CD14-positive monocyte (primary cell): ENCODE measurements around the gene EML4. TPM values are rescaled to one million over a fixed set of nuclear protein-coding genes. Genes with fewer than 3 reads are reported as not detected.

Experiments used
- DNase-seq, 3 donors: peaks; one replicate each; pipeline ENCODE4 v3.0.0-alpha.2; 2011 to 2022
- H2AFZ ChIP-seq: 2 replicates; pipeline ENCODE4 v1.6.0; 2012; ENCODE audit warnings: mild to moderate bottlenecking, low read depth, low read length, inconsistent platforms; ENCODE audit not compliant: insufficient read depth, poor library complexity, severe bottlenecking
- H3K27ac ChIP-seq, 2 donors: 1 replicate in 1 of 2; 2 replicates in 1 of 2; pipeline ENCODE4 v1.5.1; 2012 to 2013; ENCODE audit warnings: low read length in 2 of 2, control low read depth in 1 of 2, inconsistent platforms in 1 of 2, low read depth in 1 of 2, mild to moderate bottlenecking in 1 of 2
- H3K27me3 ChIP-seq, 2 donors: one replicate each; pipeline versions ENCODE4 v1.6.0 to v1.6.1; 2011 to 2013; ENCODE audit warnings: low read length in 2 of 2; ENCODE audit not compliant: control insufficient read depth in 2 of 2, insufficient read depth in 2 of 2
- H3K36me3 ChIP-seq, 2 donors: replicated peaks in 1 of 2; 1 replicate in 1 of 2; 2 replicates in 1 of 2; pipeline versions ENCODE4 v1.5.1 to v1.6.1; 2012 to 2013; ENCODE audit warnings: low read length in 2 of 2, control low read depth in 1 of 2, inconsistent platforms in 1 of 2, mild to moderate bottlenecking in 1 of 2; ENCODE audit not compliant: insufficient read depth in 2 of 2, control insufficient read depth in 1 of 2
- H3K4me1 ChIP-seq, 2 donors: 1 replicate in 1 of 2; 2 replicates in 1 of 2; pipeline versions ENCODE4 v1.5.1 to v1.6.1; 2012 to 2013; ENCODE audit warnings: low read length in 2 of 2, control low read depth in 1 of 2, inconsistent platforms in 1 of 2, mild to moderate bottlenecking in 1 of 2, moderate library complexity in 1 of 2; ENCODE audit not compliant: insufficient read depth in 2 of 2, control insufficient read depth in 1 of 2
- H3K4me2 ChIP-seq: replicated peaks from 2 replicates; pipeline ENCODE3; 2012; ENCODE audit warnings: low read length, moderate library complexity, mild to moderate bottlenecking; ENCODE audit not compliant: poor library complexity, severe bottlenecking; ENCODE audit errors: extremely low read depth
- H3K4me3 ChIP-seq, 3 experiments: fragments of 200-600 bp in 1 of 3; sonication (generic) in 1 of 3; replicated peaks in 1 of 3; 1 replicate in 2 of 3; 2 replicates in 1 of 3; pipeline ENCODE4 v1.5.1; 2011 to 2013; ENCODE audit warnings: low read length in 3 of 3, mild to moderate bottlenecking in 3 of 3, control low read depth in 2 of 3, low read depth in 2 of 3, inconsistent platforms in 1 of 3, moderate library complexity in 1 of 3
- H3K79me2 ChIP-seq: 2 replicates; pipeline ENCODE4 v1.6.0; 2012; ENCODE audit warnings: mild to moderate bottlenecking, control low read depth, inconsistent platforms, low read length, moderate library complexity; ENCODE audit not compliant: insufficient read depth
- H3K9ac ChIP-seq: 2 replicates; pipeline ENCODE4 v1.6.0; 2017; ENCODE audit warnings: low read length, mild to moderate bottlenecking; ENCODE audit not compliant: insufficient read depth, poor library complexity, severe bottlenecking
- H3K9me3 ChIP-seq, 2 donors: replicated peaks in 1 of 2; 1 replicate in 1 of 2; 2 replicates in 1 of 2; pipeline versions ENCODE4 v1.5.1 to v1.6.1; 2012 to 2013; ENCODE audit warnings: low read length in 2 of 2, control low read depth in 1 of 2; ENCODE audit not compliant: control insufficient read depth in 1 of 2, insufficient read depth in 1 of 2
- H4K20me1 ChIP-seq: 2 replicates; pipeline ENCODE4 v1.6.0; 2012; ENCODE audit warnings: mild to moderate bottlenecking, low read length, control low read depth, moderate library complexity; ENCODE audit not compliant: insufficient read depth
- H3K27ac Mint-ChIP-seq, 7 donors: one replicate each; pipeline ENCODE4 v1.8.0; 2020; ENCODE audit warnings: mild to moderate bottlenecking in 7 of 7, mixed read lengths in 7 of 7, moderate library complexity in 6 of 7, inconsistent platforms in 2 of 7
- H3K27me3 Mint-ChIP-seq, 3 donors: one replicate each; pipeline ENCODE4 v1.8.0; 2021 to 2022; ENCODE audit warnings: low read depth in 3 of 3, mild to moderate bottlenecking in 3 of 3, mixed read lengths in 3 of 3, moderate library complexity in 3 of 3, inconsistent platforms in 1 of 3
- H3K36me3 Mint-ChIP-seq, 2 donors: one replicate each; pipeline ENCODE4 v1.8.0; 2020; ENCODE audit warnings: mixed read lengths in 2 of 2, inconsistent platforms in 1 of 2, mild to moderate bottlenecking in 1 of 2
- H3K4me1 Mint-ChIP-seq: one replicate; pipeline ENCODE4 v1.8.0; 2020; ENCODE audit warnings: mild to moderate bottlenecking, mixed read lengths
- H3K4me3 Mint-ChIP-seq, 2 donors: one replicate each; pipeline ENCODE4 v1.8.0; 2020; ENCODE audit warnings: mild to moderate bottlenecking in 2 of 2, mixed read lengths in 2 of 2, moderate library complexity in 1 of 2
- H3K9me3 Mint-ChIP-seq, 7 donors: one replicate each; pipeline ENCODE4 v1.8.0; 2020 to 2022; ENCODE audit warnings: mixed read lengths in 7 of 7, mild to moderate bottlenecking in 6 of 7, moderate library complexity in 6 of 7, inconsistent platforms in 2 of 7
- CTCF ChIP-seq: fragments of 200-600 bp; IDR thresholded peaks from one replicate; pipeline ENCODE4 v1.8.0; 2022; ENCODE audit warnings: antibody characterized with exemption, mild to moderate bottlenecking
- WGBS: methylation state at CpG from one replicate; pipeline ENCODE4 v1.1.5; 2013; ENCODE audit warnings: missing lambda C conversion rate; ENCODE audit not compliant: insufficient coverage; 5-methylcytosine and 5-hydroxymethylcytosine counted together
- intact Hi-C, 2 donors: fragments of 100-400 bp; cut with micrococcal nuclease; formaldehyde crosslinking; loops; one replicate each; pipeline versions ENCODE4 v1.15.0 to v1.15.1; 2023
- polyA plus RNA-seq, 3 donors: library from polyadenylated mRNA; depleted of rRNA in 1 of 3; unstranded in 2 of 3; stranded (reverse) in 1 of 3; fragments of 300-500 nt in 2 of 3; fragments of >200 nt in 1 of 3; fragmentation: Illumina TruSeq in 2 of 3; gene quantifications; 1 replicate in 2 of 3; 2 replicates in 1 of 3; pipeline ENCODE4 v1.2.3, GENCODE V29; 2012 to 2021

EML4 gene
- polyA plus RNA-seq, 3 donors = 11.5 to 24.3 (median 15.0) TPM

- H3K36me3 Mint-ChIP-seq = peaks cover 19 to 36% of the 10 kb centered on the region in 2 donors
- no peak overlapping the region for H3K4me3 Mint-ChIP-seq
- DNase-seq = no peak
- Histone ChIP-seq H3K4me1 (no peaks in the 10 kb centered on the region), H3K4me2 (no peak overlapping the region), H4K20me1 (peaks cover 74% of the 10 kb centered on the region), H3K9ac (no peak overlapping the region), H3K27ac (no peak overlapping the region), H3K79me2 (peaks cover 59% of the 10 kb centered on the region), H2AFZ (no peak overlapping the region), H3K9me3 (no peaks in the 10 kb centered on the region), H3K4me3 (no peak overlapping the region), H3K36me3 (peaks cover 0 to 3% of the 10 kb centered on the region in 2 donors), H3K27me3 (no peaks in the 10 kb centered on the region)
- no peak for TF ChIP-seq CTCF
- H3K27me3 Mint-ChIP-seq = peaks cover 0 to 2% (median 0%) of the 10 kb centered on the region in 3 donors
- H3K4me1 Mint-ChIP-seq = peaks cover 17% of the 10 kb centered on the region
- peaks cover 0 to 5% (median 0%) of the 10 kb centered on the region in 7 donors for H3K9me3 Mint-ChIP-seq
- H3K27ac Mint-ChIP-seq = peak overlapping the region in 1 of 7 donors; percentile 21
- no CpG with 5 or more reads among the region's 4 CpGs for WGBS
- intact Hi-C loops = no loop called here
These were observed 54.1 kb downstream of the EML4 start for GRCh38 chr2:42223067-42223854.

- Histone ChIP-seq H3K4me2 (no peak overlapping the region), H3K4me3 (no peak overlapping the region), H3K4me1 (no peaks in the 10 kb centered on the region), H3K79me2 (peaks cover 55% of the 10 kb centered on the region), H3K36me3 (peaks cover 0 to 3% of the 10 kb centered on the region in 2 donors), H4K20me1 (peaks cover 79% of the 10 kb centered on the region), H3K9ac (no peak overlapping the region), H3K27ac (no peak overlapping the region), H3K27me3 (no peaks in the 10 kb centered on the region), H2AFZ (no peak overlapping the region), H3K9me3 (no peaks in the 10 kb centered on the region)
- no CpG with 5 or more reads among the region's 2 CpGs for WGBS
- no peak overlapping the region for H3K27ac Mint-ChIP-seq
- peaks cover 0 to 5% (median 0%) of the 10 kb centered on the region in 7 donors for H3K9me3 Mint-ChIP-seq
- peaks cover 17% of the 10 kb centered on the region for H3K4me1 Mint-ChIP-seq
- no peak for DNase-seq
- H3K36me3 Mint-ChIP-seq = peaks cover 19 to 32% of the 10 kb centered on the region in 2 donors
- no peak overlapping the region for H3K4me3 Mint-ChIP-seq
- peaks cover 0 to 2% (median 0%) of the 10 kb centered on the region in 3 donors for H3K27me3 Mint-ChIP-seq
- no peak for TF ChIP-seq CTCF
- intact Hi-C loops = no loop called here
These were observed 54.7 kb downstream of the EML4 start for GRCh38 chr2:42223855-42224268.
